Measurements from ENCODE around the gene HIF3A.
"Not testable (repeated sequence)": the region's sequence is repeated elsewhere in the genome, so short reads cannot be mapped to it uniquely, and the experiment has no call there.

The HIF3A gene

GRCh38 chr19:46254776-46255175 lies 42.1 kb upstream of the HIF3A start:
- no peak overlapping the region for H3K4me3 ChIP-seq (ENCODE audit: low read depth, low read length, poor library complexity, severe bottlenecking)
- no peaks in the 10 kb centered on the region for H3K36me3 ChIP-seq (ENCODE audit: insufficient read depth, low read length)
- H3K27ac ChIP-seq (ENCODE audit: low read depth, low read length, poor library complexity, severe bottlenecking): no peak overlapping the region
- no peak overlapping the region for H3K4me2 ChIP-seq (ENCODE audit: low read length)
- no peaks in the 10 kb centered on the region for H3K79me2 ChIP-seq (ENCODE audit: insufficient read depth, low read length)
- H4K20me1 ChIP-seq (ENCODE audit: insufficient read depth, low read length): no peaks in the 10 kb centered on the region
- H3K27me3 ChIP-seq (ENCODE audit: insufficient read depth, low read length): no peaks in the 10 kb centered on the region
- no peaks in the 10 kb centered on the region for H3K9me2 ChIP-seq (ENCODE audit: low read depth, low read length)
- H3K9me3 ChIP-seq (ENCODE audit: low read length): no peaks in the 10 kb centered on the region
- no peak overlapping the region for H2AFZ ChIP-seq (ENCODE audit: low read length)
- H3F3A ChIP-seq (ENCODE audit: insufficient read depth, low read length): no peaks in the 10 kb centered on the region
- no peak overlapping the region for H3K9ac ChIP-seq (ENCODE audit: low read length)
- no peak for TF ChIP-seq CTCF (IDR thresholded peaks at IDR 0.05; ENCODE audit: low read length)
- no peak for TF ChIP-seq EZH2 (IDR thresholded peaks at IDR 0.05; ENCODE audit: borderline replicate concordance, low read length)
- H3K4me1 ChIP-seq (ENCODE audit: insufficient read depth, low read length, severe bottlenecking): no peaks in the 10 kb centered on the region

GRCh38 chr19:46256855-46257254 lies 40.0 kb upstream of the HIF3A start:
- Histone ChIP-seq H3F3A (ENCODE audit: insufficient read depth, low read length) (no peaks in the 10 kb centered on the region), H3K27me3 (ENCODE audit: insufficient read depth, low read length) (no peaks in the 10 kb centered on the region), H3K79me2 (ENCODE audit: insufficient read depth, low read length) (no peaks in the 10 kb centered on the region), H3K36me3 (ENCODE audit: insufficient read depth, low read length) (no peaks in the 10 kb centered on the region), H3K9ac (ENCODE audit: low read length) (no peak overlapping the region), H3K27ac (ENCODE audit: low read depth, low read length, poor library complexity, severe bottlenecking) (no peak overlapping the region), H3K4me3 (ENCODE audit: low read depth, low read length, poor library complexity, severe bottlenecking) (no peak overlapping the region), H3K4me2 (ENCODE audit: low read length) (no peak overlapping the region), H2AFZ (ENCODE audit: low read length) (no peak overlapping the region), H4K20me1 (ENCODE audit: insufficient read depth, low read length) (no peaks in the 10 kb centered on the region), H3K9me3 (ENCODE audit: low read length) (no peaks in the 10 kb centered on the region), H3K9me2 (ENCODE audit: low read depth, low read length) (no peaks in the 10 kb centered on the region), H3K4me1 (ENCODE audit: insufficient read depth, low read length, severe bottlenecking) (no peaks in the 10 kb centered on the region)
- TF ChIP-seq CTCF (IDR thresholded peaks at IDR 0.05; ENCODE audit: low read length) (no peak), EZH2 (IDR thresholded peaks at IDR 0.05; ENCODE audit: borderline replicate concordance, low read length) (no peak)

- not testable (repeated sequence) for H3K36me3 ChIP-seq (ENCODE audit: insufficient read depth, low read length); H3K9me2 ChIP-seq (ENCODE audit: low read depth, low read length); H3K27me3 ChIP-seq (ENCODE audit: insufficient read depth, low read length); H3K9ac ChIP-seq (ENCODE audit: low read length); H4K20me1 ChIP-seq (ENCODE audit: insufficient read depth, low read length); H3K4me1 ChIP-seq (ENCODE audit: insufficient read depth, low read length, severe bottlenecking); H3K4me2 ChIP-seq (ENCODE audit: low read length); H3K9me3 ChIP-seq (ENCODE audit: low read length); H3K4me3 ChIP-seq (ENCODE audit: low read depth, low read length, poor library complexity, severe bottlenecking); H3K27ac ChIP-seq (ENCODE audit: low read depth, low read length, poor library complexity, severe bottlenecking); H3F3A ChIP-seq (ENCODE audit: insufficient read depth, low read length); H2AFZ ChIP-seq (ENCODE audit: low read length); H3K79me2 ChIP-seq (ENCODE audit: insufficient read depth, low read length)
Observed at GRCh38 chr19:46261501-46261900, 35.3 kb upstream of the HIF3A start.

- not testable (repeated sequence) for H2AFZ ChIP-seq (ENCODE audit: low read length); H3K4me3 ChIP-seq (ENCODE audit: low read depth, low read length, poor library complexity, severe bottlenecking); H3K79me2 ChIP-seq (ENCODE audit: insufficient read depth, low read length); H3K4me2 ChIP-seq (ENCODE audit: low read length); H3K9me3 ChIP-seq (ENCODE audit: low read length); H3K4me1 ChIP-seq (ENCODE audit: insufficient read depth, low read length, severe bottlenecking); H3K9me2 ChIP-seq (ENCODE audit: low read depth, low read length); H3K9ac ChIP-seq (ENCODE audit: low read length); H4K20me1 ChIP-seq (ENCODE audit: insufficient read depth, low read length); H3K36me3 ChIP-seq (ENCODE audit: insufficient read depth, low read length); H3K27me3 ChIP-seq (ENCODE audit: insufficient read depth, low read length); H3K27ac ChIP-seq (ENCODE audit: low read depth, low read length, poor library complexity, severe bottlenecking); H3F3A ChIP-seq (ENCODE audit: insufficient read depth, low read length)
Observed at GRCh38 chr19:46262684-46263296, 34.1 kb upstream of the HIF3A start.

- not testable (repeated sequence) for H3K4me2 ChIP-seq (ENCODE audit: low read length); H2AFZ ChIP-seq (ENCODE audit: low read length); H3K4me3 ChIP-seq (ENCODE audit: low read depth, low read length, poor library complexity, severe bottlenecking); H4K20me1 ChIP-seq (ENCODE audit: insufficient read depth, low read length); H3K9me3 ChIP-seq (ENCODE audit: low read length); H3K9ac ChIP-seq (ENCODE audit: low read length); H3K9me2 ChIP-seq (ENCODE audit: low read depth, low read length); H3F3A ChIP-seq (ENCODE audit: insufficient read depth, low read length); H3K79me2 ChIP-seq (ENCODE audit: insufficient read depth, low read length); H3K27me3 ChIP-seq (ENCODE audit: insufficient read depth, low read length); H3K4me1 ChIP-seq (ENCODE audit: insufficient read depth, low read length, severe bottlenecking); H3K27ac ChIP-seq (ENCODE audit: low read depth, low read length, poor library complexity, severe bottlenecking); H3K36me3 ChIP-seq (ENCODE audit: insufficient read depth, low read length)
Observed at GRCh38 chr19:46264801-46265200, 32.0 kb upstream of the HIF3A start.
